Measurements from ENCODE around the gene EVI5.

- no peak for TF ChIP-seq CTCF (conservative IDR thresholded peaks at IDR 0.05; ENCODE audit: low read depth, low read length)
- no peak for TF ChIP-seq EZH2 (IDR thresholded peaks at IDR 0.05; ENCODE audit: low read length, unreplicated experiment)
- TF ChIP-seq EZH2phosphoT487 (IDR thresholded peaks at IDR 0.05; ENCODE audit: borderline replicate concordance, low read length) = no peak
Observed at GRCh38 chr1:92538048-92538412, 246.9 kb downstream of the EVI5 start.

Data from PC-3 (cell line).